ENCODE results near the gene CFAP97. TPM values are rescaled to one million over a fixed set of nuclear protein-coding genes. Genes with fewer than 3 reads are reported as not detected.

CFAP97 gene
- total and polyA plus RNA-seq, 2 donors (not counting 1 experiment from before 2014, with no cell fraction given) = 39.3 to 50.8 TPM

DNA sequence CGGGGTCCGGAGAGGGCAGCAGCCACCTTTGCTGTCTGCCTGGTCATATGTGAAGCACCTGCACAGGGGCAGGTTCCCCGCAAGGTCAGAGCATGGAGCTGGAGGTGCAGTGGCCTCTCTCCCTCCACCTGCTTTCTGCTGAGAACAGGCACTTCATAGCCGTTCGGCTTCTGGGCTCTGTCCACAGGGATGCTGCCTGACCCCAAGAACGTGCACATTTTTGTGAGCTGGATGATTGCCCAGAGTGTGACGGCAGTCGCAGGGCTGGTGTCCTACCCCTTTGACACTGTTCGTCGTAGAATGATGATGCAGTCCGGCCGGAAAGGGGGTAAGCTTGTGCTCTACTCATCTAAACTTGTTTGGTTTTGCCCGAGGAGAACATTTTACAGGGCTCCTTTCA is 58.2 kb downstream of the CFAP97 start:
- TF ChIP-seq, protein P1, sequence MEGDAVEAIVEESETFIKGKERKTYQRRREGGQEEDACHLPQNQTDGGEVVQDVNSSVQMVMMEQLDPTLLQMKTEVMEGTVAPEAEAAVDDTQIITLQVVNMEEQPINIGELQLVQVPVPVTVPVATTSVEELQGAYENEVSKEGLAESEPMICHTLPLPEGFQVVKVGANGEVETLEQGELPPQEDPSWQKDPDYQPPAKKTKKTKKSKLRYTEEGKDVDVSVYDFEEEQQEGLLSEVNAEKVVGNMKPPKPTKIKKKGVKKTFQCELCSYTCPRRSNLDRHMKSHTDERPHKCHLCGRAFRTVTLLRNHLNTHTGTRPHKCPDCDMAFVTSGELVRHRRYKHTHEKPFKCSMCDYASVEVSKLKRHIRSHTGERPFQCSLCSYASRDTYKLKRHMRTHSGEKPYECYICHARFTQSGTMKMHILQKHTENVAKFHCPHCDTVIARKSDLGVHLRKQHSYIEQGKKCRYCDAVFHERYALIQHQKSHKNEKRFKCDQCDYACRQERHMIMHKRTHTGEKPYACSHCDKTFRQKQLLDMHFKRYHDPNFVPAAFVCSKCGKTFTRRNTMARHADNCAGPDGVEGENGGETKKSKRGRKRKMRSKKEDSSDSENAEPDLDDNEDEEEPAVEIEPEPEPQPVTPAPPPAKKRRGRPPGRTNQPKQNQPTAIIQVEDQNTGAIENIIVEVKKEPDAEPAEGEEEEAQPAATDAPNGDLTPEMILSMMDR (conservative IDR thresholded peaks at IDR 0.05 in 1 of 2, IDR thresholded peaks at IDR 0.05 in 1 of 2; ENCODE audit: low read depth in 1 of 2, low read length in 2 of 2) = no peak
- TF ChIP-seq EZH2 (IDR thresholded peaks at IDR 0.05; ENCODE audit: low read length, missing control alignments) = no peak
- no peak overlapping the region for H2AFZ ChIP-seq (ENCODE audit: low read length)
- no peaks in the 10 kb centered on the region for H3K27me3 ChIP-seq (ENCODE audit: control insufficient read depth, insufficient read depth, low read length)
- no peaks in the 10 kb centered on the region for H4K20me1 ChIP-seq (ENCODE audit: control insufficient read depth, extremely low read depth, insufficient read depth, low read length)
- H3K4me3 ChIP-seq (replicated peaks in 1 of 4; ENCODE audit: control extremely low read depth in 1 of 4, insufficient read depth in 1 of 4, low read depth in 3 of 4, low read length in 4 of 4) = no peak overlapping the region
- H3K4me1 ChIP-seq (ENCODE audit: control insufficient read depth, extremely low read depth, insufficient read depth, low read length) = peaks cover 4% of the 10 kb centered on the region
- H3K79me2 ChIP-seq (ENCODE audit: control insufficient read depth, insufficient read depth, low read length) = no peaks in the 10 kb centered on the region
- no peak overlapping the region for H3K4me2 ChIP-seq (ENCODE audit: extremely low read depth, insufficient read depth, low read length)
- DNase-seq (ENCODE audit: low read depth in 2 of 2) = no peak
- no peak overlapping the region for H3K9ac ChIP-seq (ENCODE audit: insufficient read depth, low read length)
- no peaks in the 10 kb centered on the region for H3K9me3 ChIP-seq (ENCODE audit: control insufficient read depth, insufficient read depth, low read depth, low read length)
- no peak overlapping the region for H3K27ac ChIP-seq (ENCODE audit: insufficient read depth, low read length)
- H3K36me3 ChIP-seq (ENCODE audit: control insufficient read depth, insufficient read depth, low read length) = no peaks in the 10 kb centered on the region

DNA sequence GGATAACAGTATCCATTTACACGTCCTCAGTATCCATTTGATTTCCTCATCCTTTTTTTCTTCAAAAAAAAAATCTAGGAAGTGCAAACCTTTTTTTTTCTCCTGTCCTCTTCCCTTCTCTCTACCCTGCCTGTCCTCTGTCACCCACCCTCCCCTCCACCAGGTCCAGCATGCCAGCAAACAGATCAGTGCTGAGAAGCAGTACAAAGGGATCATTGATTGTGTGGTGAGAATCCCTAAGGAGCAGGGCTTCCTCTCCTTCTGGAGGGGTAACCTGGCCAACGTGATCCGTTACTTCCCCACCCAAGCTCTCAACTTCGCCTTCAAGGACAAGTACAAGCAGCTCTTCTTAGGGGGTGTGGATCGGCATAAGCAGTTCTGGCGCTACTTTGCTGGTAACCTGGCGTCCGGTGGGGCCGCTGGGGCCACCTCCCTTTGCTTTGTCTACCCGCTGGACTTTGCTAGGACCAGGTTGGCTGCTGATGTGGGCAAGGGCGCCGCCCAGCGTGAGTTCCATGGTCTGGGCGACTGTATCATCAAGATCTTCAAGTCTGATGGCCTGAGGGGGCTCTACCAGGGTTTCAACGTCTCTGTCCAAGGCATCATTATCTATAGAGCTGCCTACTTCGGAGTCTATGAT is 59.1 kb downstream of the CFAP97 start:
- Histone ChIP-seq H3K9me3 (ENCODE audit: control insufficient read depth, insufficient read depth, low read depth, low read length) (no peaks in the 10 kb centered on the region), H4K20me1 (ENCODE audit: control insufficient read depth, extremely low read depth, insufficient read depth, low read length) (no peaks in the 10 kb centered on the region), H2AFZ (ENCODE audit: low read length) (no peak overlapping the region), H3K36me3 (ENCODE audit: control insufficient read depth, insufficient read depth, low read length) (no peaks in the 10 kb centered on the region), H3K27ac (ENCODE audit: insufficient read depth, low read length) (no peak overlapping the region), H3K4me3 (replicated peaks in 1 of 4; ENCODE audit: control extremely low read depth in 1 of 4, insufficient read depth in 1 of 4, low read depth in 3 of 4, low read length in 4 of 4) (no peak overlapping the region), H3K27me3 (ENCODE audit: control insufficient read depth, insufficient read depth, low read length) (no peaks in the 10 kb centered on the region), H3K4me2 (ENCODE audit: extremely low read depth, insufficient read depth, low read length) (no peak overlapping the region), H3K9ac (ENCODE audit: insufficient read depth, low read length) (no peak overlapping the region), H3K4me1 (ENCODE audit: control insufficient read depth, extremely low read depth, insufficient read depth, low read length) (peaks cover 4% of the 10 kb centered on the region), H3K79me2 (ENCODE audit: control insufficient read depth, insufficient read depth, low read length) (no peaks in the 10 kb centered on the region)
- no peak for TF ChIP-seq EZH2 (IDR thresholded peaks at IDR 0.05; ENCODE audit: low read length, missing control alignments)
- TF ChIP-seq, protein P1 (conservative IDR thresholded peaks at IDR 0.05 in 1 of 2, IDR thresholded peaks at IDR 0.05 in 1 of 2; ENCODE audit: low read depth in 1 of 2, low read length in 2 of 2) = no peak
- no peak for DNase-seq (ENCODE audit: low read depth in 2 of 2)

DNA sequence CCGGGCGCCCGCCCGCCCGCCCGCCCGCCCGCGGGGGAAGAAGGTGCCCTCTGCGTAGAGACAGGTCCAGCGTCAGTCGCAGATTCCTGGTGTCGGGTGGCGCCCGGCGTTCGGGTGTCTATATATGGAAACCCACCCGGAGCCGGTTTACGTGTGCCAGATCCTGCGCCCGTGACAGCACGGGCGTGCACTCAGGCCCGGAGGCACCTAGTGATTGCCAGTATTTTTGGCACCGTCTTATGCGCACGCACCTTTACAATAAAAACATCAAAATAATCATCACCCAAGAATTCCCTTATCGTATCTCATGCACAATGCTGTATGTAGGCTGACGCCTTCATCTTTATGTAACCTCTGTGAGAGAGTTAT is 60.2 kb downstream of the CFAP97 start:
- DNase-seq (ENCODE audit: low read depth in 2 of 2) = peak; percentile 27 to 38

More for the DNA sequence above, 60.2 kb downstream of the CFAP97 start:
- no peaks in the 10 kb centered on the region for H3K79me2 ChIP-seq (ENCODE audit: control insufficient read depth, insufficient read depth, low read length)
- H3K9ac ChIP-seq (ENCODE audit: insufficient read depth, low read length) = peak overlapping the region; percentile 61
- peak overlapping the region; percentile 33 for H2AFZ ChIP-seq (ENCODE audit: low read length)
- no peak overlapping the region for H3K27ac ChIP-seq (ENCODE audit: insufficient read depth, low read length)
- H3K4me3 ChIP-seq (replicated peaks in 1 of 4; ENCODE audit: control extremely low read depth in 1 of 4, insufficient read depth in 1 of 4, low read depth in 3 of 4, low read length in 4 of 4) = peak overlapping the region; percentile 64 to 74 (median 70)
- TF ChIP-seq, protein P1 (conservative IDR thresholded peaks at IDR 0.05 in 1 of 2, IDR thresholded peaks at IDR 0.05 in 1 of 2; ENCODE audit: low read depth in 1 of 2, low read length in 2 of 2) = no peak
- no peak for TF ChIP-seq EZH2 (IDR thresholded peaks at IDR 0.05; ENCODE audit: low read length, missing control alignments)
- H3K9me3 ChIP-seq (ENCODE audit: control insufficient read depth, insufficient read depth, low read depth, low read length) = no peaks in the 10 kb centered on the region
- no peaks in the 10 kb centered on the region for H3K27me3 ChIP-seq (ENCODE audit: control insufficient read depth, insufficient read depth, low read length)
- no peaks in the 10 kb centered on the region for H4K20me1 ChIP-seq (ENCODE audit: control insufficient read depth, extremely low read depth, insufficient read depth, low read length)
- peaks cover 4% of the 10 kb centered on the region for H3K4me1 ChIP-seq (ENCODE audit: control insufficient read depth, extremely low read depth, insufficient read depth, low read length)
- H3K36me3 ChIP-seq (ENCODE audit: control insufficient read depth, insufficient read depth, low read length) = no peaks in the 10 kb centered on the region
- H3K4me2 ChIP-seq (ENCODE audit: extremely low read depth, insufficient read depth, low read length) = peak overlapping the region; percentile 88

Measured in fibroblast of lung (primary cell).